Body of pancreas (tissue), 4 donors: ENCODE results near the gene HOXA2. TPM values are rescaled to one million over a fixed set of nuclear protein-coding genes. Genes with fewer than 3 reads are reported as not detected.

Experiments used
- ATAC-seq: fragments of 150-250 bp; one replicate; pipeline ENCODE4 v1.9.1; 2016
- DNase-seq, 4 donors: peaks; one replicate each; pipeline ENCODE4 v3.0.0-alpha.2; 2019
- H3K27ac ChIP-seq, 4 donors: fragments of 200-600 bp; sonication (generic); 1 replicate in 3 of 4; 2 replicates in 1 of 4; pipeline versions ENCODE4 v1.5.1 to v1.6.1; 2016 to 2019; ENCODE audit warnings: mild to moderate bottlenecking in 1 of 4, mixed read lengths in 1 of 4, moderate library complexity in 1 of 4
- H3K27me3 ChIP-seq, 2 donors: fragments of 200-600 bp; sonication (generic); one replicate each; pipeline ENCODE4 v1.6.0; 2016; ENCODE audit warnings: mild to moderate bottlenecking in 1 of 2
- H3K36me3 ChIP-seq, 2 donors: fragments of 200-600 bp; sonication (generic); replicated peaks in 1 of 2; 2 replicates each; pipeline ENCODE4 v1.5.1; 2016; ENCODE audit warnings: low read depth in 2 of 2; ENCODE audit not compliant: insufficient read depth in 1 of 2
- H3K4me1 ChIP-seq: fragments of 200-600 bp; sonication (generic); one replicate; pipeline ENCODE4 v1.6.0; 2016
- H3K4me3 ChIP-seq, 2 donors: fragments of 200-600 bp; sonication (generic); 1 replicate in 1 of 2; 2 replicates in 1 of 2; pipeline ENCODE4 v1.5.1; 2016 to 2019
- H3K9me3 ChIP-seq, 3 donors: fragments of 200-600 bp; sonication (generic); 1 replicate in 2 of 3; 2 replicates in 1 of 3; pipeline ENCODE4 v1.5.1; 2016
- POLR2A ChIP-seq, 3 donors: fragments of 450-650 bp; IDR thresholded peaks; one replicate each; pipeline ENCODE4 v1.6.1; 2016; ENCODE audit warnings: antibody characterized with exemption in 3 of 3, mild to moderate bottlenecking in 2 of 3
- WGBS, 2 donors: methylation state at CpG; one replicate each; pipeline ENCODE4 v1.1.5; 2017; 5-methylcytosine and 5-hydroxymethylcytosine counted together
- intact Hi-C: fragments of 100-400 bp; cut with DNase I; formaldehyde crosslinking; loops from one replicate; pipeline ENCODE4 v1.15.1; 2023
- total RNA-seq, 2 donors: library from RNA; depleted of rRNA; stranded (reverse); fragments of >200 nt; gene quantifications; one replicate each; pipeline ENCODE4 v1.1.0, GENCODE V29; 2016
- TF ChIP-seq, protein P1 (sequence below), 7 experiments: fragments of 450-650 bp in 4 of 7; fragments of 200-600 bp in 3 of 7; sonication (generic) in 3 of 7; IDR thresholded peaks; one replicate each; pipeline ENCODE4 v1.5.1; 2016 to 2019; ENCODE audit warnings: antibody characterized with exemption in 7 of 7

HOXA2 gene
- total RNA-seq, result under 1 TPM in 1 of 2 donors, not detected in 1; 0.66 TPM

DNA sequence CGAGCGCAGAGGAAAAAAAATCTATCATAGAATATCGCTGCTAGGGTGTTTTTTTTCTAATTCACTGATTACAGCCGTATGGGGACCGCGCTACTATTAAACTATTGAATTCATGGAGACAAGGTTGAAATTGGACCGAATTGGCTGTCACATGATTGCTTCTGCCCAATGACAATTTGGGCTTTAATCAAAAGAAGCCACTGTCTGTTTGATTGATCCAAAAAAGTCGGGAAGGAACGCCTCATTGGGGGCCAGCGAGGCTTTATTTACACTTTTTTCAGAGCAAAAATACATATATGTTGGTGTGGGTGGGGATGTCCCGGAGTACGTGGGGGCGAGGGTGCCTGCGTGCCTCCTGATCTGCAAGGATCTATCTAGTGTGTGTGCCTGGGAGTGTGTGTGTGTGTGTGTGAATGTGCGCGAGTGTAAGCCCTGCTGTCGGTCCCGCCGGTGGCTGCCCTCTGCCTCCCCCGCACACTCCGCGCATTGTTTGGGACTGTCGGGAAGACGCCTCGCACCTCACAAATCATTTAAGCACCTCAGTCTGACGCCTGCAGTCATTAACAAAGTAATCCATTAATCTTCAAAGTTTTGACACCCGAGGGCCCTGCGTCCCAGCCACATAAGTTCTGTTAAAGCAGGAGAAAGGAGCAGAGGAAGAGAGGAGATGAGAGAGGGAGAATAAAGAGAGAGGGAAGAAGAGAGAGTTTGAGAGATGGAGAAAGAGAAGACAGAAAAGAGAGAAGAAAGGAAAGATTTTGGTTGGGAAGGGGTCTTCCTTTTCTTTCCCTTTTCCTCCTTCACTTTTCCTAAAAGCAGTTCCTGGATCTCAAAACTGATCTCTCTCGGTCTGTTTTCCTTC lies at the start of gene HOXA2:
Gene HOXA2, minus strand, starts transcription at position 103 of the 862 bp plus-strand sequence. CDS start 183 bp downstream, outside the sequence.
- TF ChIP-seq, protein P1, sequence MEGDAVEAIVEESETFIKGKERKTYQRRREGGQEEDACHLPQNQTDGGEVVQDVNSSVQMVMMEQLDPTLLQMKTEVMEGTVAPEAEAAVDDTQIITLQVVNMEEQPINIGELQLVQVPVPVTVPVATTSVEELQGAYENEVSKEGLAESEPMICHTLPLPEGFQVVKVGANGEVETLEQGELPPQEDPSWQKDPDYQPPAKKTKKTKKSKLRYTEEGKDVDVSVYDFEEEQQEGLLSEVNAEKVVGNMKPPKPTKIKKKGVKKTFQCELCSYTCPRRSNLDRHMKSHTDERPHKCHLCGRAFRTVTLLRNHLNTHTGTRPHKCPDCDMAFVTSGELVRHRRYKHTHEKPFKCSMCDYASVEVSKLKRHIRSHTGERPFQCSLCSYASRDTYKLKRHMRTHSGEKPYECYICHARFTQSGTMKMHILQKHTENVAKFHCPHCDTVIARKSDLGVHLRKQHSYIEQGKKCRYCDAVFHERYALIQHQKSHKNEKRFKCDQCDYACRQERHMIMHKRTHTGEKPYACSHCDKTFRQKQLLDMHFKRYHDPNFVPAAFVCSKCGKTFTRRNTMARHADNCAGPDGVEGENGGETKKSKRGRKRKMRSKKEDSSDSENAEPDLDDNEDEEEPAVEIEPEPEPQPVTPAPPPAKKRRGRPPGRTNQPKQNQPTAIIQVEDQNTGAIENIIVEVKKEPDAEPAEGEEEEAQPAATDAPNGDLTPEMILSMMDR (IDR thresholded peaks at IDR 0.05), result no peak
- TF ChIP-seq POLR2A (IDR thresholded peaks at IDR 0.05), result no peak
- WGBS, 2 donors, result 6 to 9% methylated on average over 29 of the region's 29 CpGs
- Histone ChIP-seq H3K36me3 (no peaks in the 10 kb centered on the region), H3K4me3 (no peak within 1 kb of the TSS), H3K9me3 (no peaks in the 10 kb centered on the region), H3K27me3 (peaks cover 9 to 71% of the 10 kb centered on the region in 2 donors), H3K27ac (peak within 1 kb of the TSS in 3 of 4 donors; percentile 23 to 45 (median 39)), H3K4me1 (peaks cover 22% of the 10 kb centered on the region)
- peak in 1 of 4 donors; percentile 15 for DNase-seq
- intact Hi-C loops, result no loop called here
- ATAC-seq, result no peak

DNA sequence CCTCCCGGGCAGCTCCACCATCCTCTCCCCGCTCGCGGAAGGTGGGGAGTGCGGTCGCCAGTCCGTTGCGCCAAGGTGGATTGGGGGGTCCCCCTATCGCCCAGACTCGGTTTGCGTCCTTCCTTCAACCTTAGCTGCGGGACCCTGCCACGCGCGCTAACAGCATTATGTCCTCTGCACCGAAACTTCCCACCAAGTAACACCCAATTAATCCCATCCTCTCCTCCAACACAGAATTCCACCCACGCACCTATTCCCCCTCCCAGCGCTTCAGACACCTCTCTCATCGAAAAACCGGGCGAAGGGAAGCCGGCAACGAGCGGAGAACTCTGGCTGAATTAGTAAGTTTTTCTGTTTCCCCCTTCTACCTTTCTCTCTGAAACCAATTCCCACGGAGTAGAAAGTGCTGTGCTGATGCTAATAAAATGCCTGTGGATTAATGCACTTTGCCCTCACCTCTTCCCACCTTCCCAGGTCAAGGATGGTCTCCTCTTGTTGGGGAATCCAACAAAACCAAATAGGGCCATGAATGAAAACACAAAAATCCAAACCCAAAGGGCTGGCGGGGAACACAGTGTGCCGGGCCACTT lies 49.0 kb upstream of the HOXA2 start:
- intact Hi-C loops, result no loop called here
- H3K27ac ChIP-seq, result no peak overlapping the region
- DNase-seq (peak in 1 of 4 donors; percentile 1), ATAC-seq (no peak)
- H3K9me3 ChIP-seq, result no peaks in the 10 kb centered on the region
- no peaks in the 10 kb centered on the region for H3K36me3 ChIP-seq
- WGBS, 2 donors, result 3 to 12% methylated on average over 18 to 27 of the region's 27 CpGs
- H3K4me1 ChIP-seq, result peaks cover 44% of the 10 kb centered on the region
- no peak overlapping the region for H3K4me3 ChIP-seq
- peaks cover 0 to 72% of the 10 kb centered on the region in 2 donors for H3K27me3 ChIP-seq
- TF ChIP-seq, protein P1 (IDR thresholded peaks at IDR 0.05), result no peak
- no peak for TF ChIP-seq POLR2A (IDR thresholded peaks at IDR 0.05)

DNA sequence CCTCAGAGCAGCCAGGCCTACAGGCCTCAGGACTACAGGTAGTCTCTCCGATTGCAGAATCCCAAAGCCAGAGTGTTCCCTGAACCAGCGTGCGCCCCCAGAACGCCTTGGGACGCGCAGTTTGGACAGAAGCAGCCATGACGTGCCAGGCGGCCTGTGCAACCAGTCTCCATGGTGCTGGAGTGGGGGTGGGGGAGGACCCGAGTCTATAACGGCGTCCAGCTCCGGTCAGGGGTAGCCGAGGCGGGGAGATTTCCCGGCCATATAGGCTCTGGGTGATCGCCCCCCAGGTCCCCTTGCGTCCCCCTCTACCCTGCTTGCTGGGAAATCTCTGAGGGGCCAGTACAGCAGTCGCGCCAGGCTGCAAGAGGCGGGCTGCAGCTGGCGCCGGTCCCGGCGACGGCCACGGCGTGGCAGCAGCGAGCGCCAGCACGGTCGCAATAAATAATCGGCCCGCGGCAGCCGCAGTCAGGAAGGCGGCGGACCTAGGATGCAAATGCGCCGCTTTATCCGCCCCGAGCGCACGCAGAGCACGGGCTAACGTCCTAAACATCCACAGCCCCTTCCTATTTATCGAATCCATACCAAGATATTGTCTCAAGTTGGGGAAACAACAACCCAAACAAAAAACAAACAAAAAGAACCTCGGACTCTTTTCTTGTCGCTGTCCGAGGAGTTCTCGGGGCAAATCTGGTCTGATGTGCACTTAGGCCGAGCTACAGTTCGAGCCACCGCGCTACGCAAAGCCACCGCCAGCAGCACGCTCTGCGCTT lies 48.3 kb upstream of the HOXA2 start:
- Histone ChIP-seq H3K27ac (no peak overlapping the region), H3K4me1 (peaks cover 37% of the 10 kb centered on the region)
- peak; percentile 83 for ATAC-seq

DNA sequence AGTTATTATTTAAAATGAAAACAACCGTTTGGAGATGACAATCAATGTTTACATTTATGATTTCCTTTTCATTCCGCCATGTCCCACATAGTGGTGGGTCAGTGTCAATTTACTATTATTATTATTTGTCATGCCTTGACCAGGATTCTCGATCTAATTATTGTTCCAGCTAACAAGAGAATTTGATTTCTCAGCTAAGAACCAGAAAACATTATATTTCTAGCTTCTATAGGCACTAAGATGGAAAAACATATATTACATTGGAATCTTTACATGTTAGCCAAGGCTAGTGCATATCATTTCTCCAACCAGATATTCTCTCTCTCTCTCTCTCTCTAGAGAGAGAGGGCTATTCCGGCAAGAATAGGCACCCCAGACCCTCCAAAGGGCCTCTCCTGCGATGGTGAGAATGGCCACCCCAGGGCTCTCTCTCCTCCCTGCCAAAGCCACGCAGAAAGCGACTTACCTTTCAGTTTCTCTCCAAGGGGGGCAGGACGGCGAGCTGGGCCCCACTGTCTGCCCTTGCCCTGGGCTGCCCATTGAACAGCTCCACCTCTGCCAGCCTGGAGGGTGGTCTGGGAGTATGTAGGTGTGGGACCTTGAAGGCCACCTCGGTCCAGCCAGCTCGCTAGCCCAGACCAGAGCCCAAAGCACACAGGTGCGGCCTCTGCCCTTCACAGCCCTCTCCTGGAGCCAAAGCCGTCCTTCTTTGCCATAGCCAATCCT lies 47.5 kb upstream of the HOXA2 start:
- no peak for ATAC-seq
- Histone ChIP-seq H3K4me1 (peaks cover 36% of the 10 kb centered on the region), H3K27ac (no peak overlapping the region), H3K4me3 (no peak overlapping the region), H3K27me3 (peaks cover 0 to 76% of the 10 kb centered on the region in 2 donors), H3K9me3 (no peaks in the 10 kb centered on the region), H3K36me3 (no peaks in the 10 kb centered on the region)
- TF ChIP-seq POLR2A (IDR thresholded peaks at IDR 0.05), result no peak
- TF ChIP-seq, protein P1 (IDR thresholded peaks at IDR 0.05), result no peak
- DNase-seq, result peak in 2 of 4 donors; percentile 10 to 11
- WGBS, 2 donors, result 25 to 44% methylated on average over 13 of the region's 13 CpGs
- intact Hi-C loops, result no loop called here

More for the DNA sequence above, 48.3 kb upstream of the HOXA2 start:
- intact Hi-C loops, result no loop called here
- H3K27me3 ChIP-seq, result peaks cover 0 to 72% of the 10 kb centered on the region in 2 donors
- no peak overlapping the region for H3K4me3 ChIP-seq
- TF ChIP-seq, protein P1 (IDR thresholded peaks at IDR 0.05), result peak; percentile 69 to 86 (median 75)
- no peak for TF ChIP-seq POLR2A (IDR thresholded peaks at IDR 0.05)
- H3K9me3 ChIP-seq, result no peaks in the 10 kb centered on the region
- 2% methylated on average over 43 to 58 of the region's 58 CpGs for WGBS, 2 donors
- peak; percentile 55 to 74 (median 64) for DNase-seq
- no peaks in the 10 kb centered on the region for H3K36me3 ChIP-seq
